Measurements from ENCODE around the gene KRI1. TPM values are rescaled to one million over a fixed set of nuclear protein-coding genes. Genes with fewer than 3 reads are reported as not detected.

KRI1 gene
- total RNA-seq, 2 donors from 2014 or later = 23.6 to 23.8 TPM

DNA sequence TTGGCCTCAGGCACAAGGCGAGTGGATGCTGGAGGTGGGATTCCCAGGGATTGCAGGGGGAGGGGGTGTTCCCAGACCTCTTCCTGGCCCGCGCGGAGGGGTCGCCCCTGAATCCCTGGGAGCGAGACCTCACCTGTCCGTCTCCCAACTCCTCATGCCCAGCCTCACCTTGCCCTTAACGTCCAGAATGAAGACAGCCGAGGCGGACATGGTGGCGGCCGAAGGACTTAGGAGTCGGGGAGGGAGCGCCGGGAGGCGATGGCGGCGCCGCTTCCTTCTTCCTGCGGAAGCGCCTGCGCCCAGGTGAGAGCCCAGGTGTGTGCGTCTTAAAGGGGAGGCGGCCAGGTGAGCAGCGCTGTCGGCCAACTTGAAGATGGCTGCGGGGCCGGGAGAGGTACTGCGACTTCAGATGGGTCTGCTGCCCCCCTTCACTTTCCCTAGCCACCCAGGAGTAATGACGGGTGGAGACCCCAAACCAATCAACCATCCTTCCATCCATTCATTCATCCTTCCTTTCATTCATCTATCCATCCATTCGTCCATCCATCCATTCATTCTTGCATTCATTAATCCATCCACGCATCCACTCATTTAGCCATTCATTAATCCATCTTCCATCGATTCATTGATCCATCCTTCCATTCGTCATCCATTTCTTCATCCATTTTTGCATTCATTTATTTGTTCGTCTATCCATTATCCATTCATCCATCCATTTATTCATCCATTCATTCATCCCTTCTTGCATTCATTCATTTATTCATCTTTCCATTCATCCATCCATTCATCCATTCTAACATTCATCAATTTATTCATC is 21.4 kb upstream of the KRI1 start, which contains the start of gene AP1M2:
TSS of gene AP1M2 (minus strand) at position 291 of the 817 bp plus-strand sequence. CDS start at position 210, 81 bp downstream.
- Histone ChIP-seq H3K36me3 (no peaks in the 10 kb centered on the region), H3K27me3 (replicated peaks; ENCODE audit: insufficient read depth) (no peaks in the 10 kb centered on the region), H3K27ac (peak within 1 kb of the TSS; percentile 34 to 55), H3K9me3 (no peaks in the 10 kb centered on the region), H3K4me1 (replicated peaks) (no peaks in the 10 kb centered on the region), H3K4me3 (peak within 1 kb of the TSS; percentile 40 to 47)
- WGBS = 17% methylated on average over 35 of the region's 35 CpGs
- DNase-seq (ENCODE audit: low spot score) = no peak
- intact Hi-C loops (cut with DNase I) = no loop called here
- TF ChIP-seq POLR2AphosphoS5 (IDR thresholded peaks at IDR 0.05) = no peak
- TF ChIP-seq CTCF (IDR thresholded peaks at IDR 0.05) = no peak
- no peak for TF ChIP-seq POLR2A (IDR thresholded peaks at IDR 0.05)

DNA sequence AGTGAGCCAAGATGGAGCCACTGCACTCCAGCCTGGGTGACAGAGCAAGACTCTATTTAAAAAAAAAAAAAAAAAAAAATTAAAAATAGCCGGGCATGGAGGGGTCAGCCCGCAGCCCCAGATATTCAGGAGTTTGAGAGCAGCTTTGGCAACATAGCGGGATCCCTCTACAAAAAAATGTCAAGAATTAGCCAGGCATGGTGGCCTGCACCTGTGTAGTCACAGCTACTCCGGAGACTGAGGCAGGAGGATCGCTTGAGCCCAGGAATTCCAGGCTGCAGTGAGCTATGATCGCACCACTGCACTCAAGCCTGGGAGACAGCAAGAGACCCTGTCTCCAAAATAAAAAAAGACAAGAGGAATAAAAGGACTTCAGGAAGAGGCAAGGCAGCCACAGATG is 20.6 kb upstream of the KRI1 start:
- intact Hi-C loops (cut with DNase I) = no loop called here
- WGBS = 50% methylated on average over 6 of the region's 6 CpGs
- no peaks in the 10 kb centered on the region for H3K36me3 ChIP-seq

DNA sequence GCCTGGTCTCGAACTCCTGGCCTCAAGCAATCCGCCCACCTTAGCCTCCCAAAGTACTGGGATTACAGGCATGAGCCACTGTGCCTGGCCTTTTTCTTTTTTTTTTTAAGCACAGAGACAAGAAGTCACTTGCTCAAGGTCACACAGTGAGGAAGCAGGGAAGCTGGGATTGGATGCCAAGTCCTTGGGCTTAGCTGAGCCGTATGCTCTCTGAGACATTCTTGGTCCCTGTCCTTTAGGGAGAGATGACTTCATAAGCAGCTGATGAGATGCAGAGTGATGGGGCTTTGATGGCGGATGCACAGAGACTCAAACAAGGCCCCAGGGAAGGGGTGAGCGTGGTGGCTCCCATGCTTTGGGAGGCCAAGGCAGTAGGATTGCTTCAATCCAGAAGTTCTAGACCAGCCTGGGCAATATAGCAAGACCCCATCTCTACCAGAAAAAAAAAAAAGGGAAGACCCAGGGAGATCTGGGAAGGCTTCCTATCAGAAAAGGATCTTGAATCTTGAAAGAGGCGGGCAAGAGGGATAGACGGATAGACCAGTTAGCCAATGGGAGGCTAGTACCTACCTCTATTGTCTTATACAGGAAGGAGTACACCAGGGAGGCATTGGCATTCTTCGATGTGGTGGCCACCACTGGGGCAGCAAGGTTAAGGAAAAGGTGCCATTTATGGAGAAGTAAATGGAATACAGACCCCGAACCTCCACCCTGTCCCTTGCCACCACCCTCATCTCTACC is 17.4 kb upstream of the KRI1 start:
- H3K36me3 ChIP-seq = no peaks in the 10 kb centered on the region
- intact Hi-C loops (cut with DNase I) = no loop called here
- H3K4me1 ChIP-seq (replicated peaks) = no peaks in the 10 kb centered on the region
- no peak overlapping the region for H3K4me3 ChIP-seq
- no peak for DNase-seq (ENCODE audit: low spot score)
- no peaks in the 10 kb centered on the region for H3K9me3 ChIP-seq
- no peak overlapping the region for H3K27ac ChIP-seq
- H3K27me3 ChIP-seq (replicated peaks; ENCODE audit: insufficient read depth) = no peaks in the 10 kb centered on the region
- TF ChIP-seq CTCF (IDR thresholded peaks at IDR 0.05) (no peak), POLR2AphosphoS5 (IDR thresholded peaks at IDR 0.05) (no peak), POLR2A (IDR thresholded peaks at IDR 0.05) (no peak)
- whole genome bisulfite sequencing = 84% methylated on average over 9 of the region's 9 CpGs

More for the DNA sequence above, 20.6 kb upstream of the KRI1 start:
- H3K4me1 ChIP-seq (replicated peaks) = no peaks in the 10 kb centered on the region
- H3K27me3 ChIP-seq (replicated peaks; ENCODE audit: insufficient read depth) = no peaks in the 10 kb centered on the region
- DNase-seq (ENCODE audit: low spot score) = no peak
- H3K4me3 ChIP-seq = peak overlapping the region; percentile 40 to 47
- TF ChIP-seq POLR2AphosphoS5 (IDR thresholded peaks at IDR 0.05) = no peak
- no peak for TF ChIP-seq POLR2A (IDR thresholded peaks at IDR 0.05)
- TF ChIP-seq CTCF (IDR thresholded peaks at IDR 0.05) = no peak
- peak overlapping the region; percentile 34 to 55 for H3K27ac ChIP-seq
- no peaks in the 10 kb centered on the region for H3K9me3 ChIP-seq

DNA sequence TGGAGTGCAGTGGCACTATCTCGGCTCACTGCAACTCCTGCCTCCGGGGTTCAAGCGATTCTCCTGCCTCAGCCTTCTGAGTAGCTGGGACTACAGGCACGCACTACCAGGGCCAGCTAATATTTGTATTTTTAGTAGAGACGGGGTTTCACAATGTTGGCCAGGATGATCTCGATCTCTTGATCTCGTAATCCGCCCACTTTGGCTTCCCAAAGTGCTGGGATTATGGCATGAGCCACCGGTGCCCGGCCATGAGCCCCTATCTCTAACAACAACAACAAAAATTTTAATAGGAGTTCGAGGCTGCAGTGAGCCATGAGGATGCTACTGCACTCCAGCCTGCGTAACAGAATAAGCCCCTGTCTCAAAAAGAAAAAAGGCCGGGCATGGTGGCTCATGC is 16.3 kb upstream of the KRI1 start:
- Histone ChIP-seq H3K27me3 (replicated peaks; ENCODE audit: insufficient read depth) (no peaks in the 10 kb centered on the region), H3K4me3 (no peak overlapping the region), H3K27ac (no peak overlapping the region), H3K36me3 (no peaks in the 10 kb centered on the region), H3K4me1 (replicated peaks) (no peaks in the 10 kb centered on the region), H3K9me3 (no peaks in the 10 kb centered on the region)
- intact Hi-C loops (cut with DNase I) = no loop called here
- 87% methylated on average over 13 of the region's 13 CpGs for WGBS
- DNase-seq (ENCODE audit: low spot score) = no peak
- TF ChIP-seq CTCF (IDR thresholded peaks at IDR 0.05) (no peak), POLR2A (IDR thresholded peaks at IDR 0.05) (no peak), POLR2AphosphoS5 (IDR thresholded peaks at IDR 0.05) (no peak)
